Middle frontal gyrus (tissue), 1 donor: ENCODE measurements around the gene SPATC1L.

ENCODE experiments used
- DNase-seq: peaks from one replicate; pipeline ENCODE4 v3.0.0-alpha.2; 2015; ENCODE audit warnings: low spot score; ENCODE audit errors: extremely low spot score

The SPATC1L gene

GRCh38 chr21:46165098-46165497 lies 19.2 kb downstream of the SPATC1L start:
- no peak for DNase-seq

GRCh38 chr21:46163380-46163779 lies 20.9 kb downstream of the SPATC1L start:
- DNase-seq: no peak

- DNase-seq: no peak
These were observed 22.3 kb downstream of the SPATC1L start for GRCh38 chr21:46161633-46162592.

- no peak for DNase-seq
These were observed 23.2 kb downstream of the SPATC1L start for GRCh38 chr21:46160907-46161632.

GRCh38 chr21:46160657-46160906 lies 23.7 kb downstream of the SPATC1L start:
- DNase-seq: no peak

- DNase-seq: no peak
These were observed 24.2 kb downstream of the SPATC1L start for GRCh38 chr21:46159841-46160656.

GRCh38 chr21:46159390-46159789 lies 24.9 kb downstream of the SPATC1L start:
- no peak for DNase-seq

GRCh38 chr21:46158666-46159300 lies 25.5 kb downstream of the SPATC1L start:
- no peak for DNase-seq

GRCh38 chr21:46157987-46158451 lies 26.2 kb downstream of the SPATC1L start:
- no peak for DNase-seq

GRCh38 chr21:46157396-46157986 lies 26.8 kb downstream of the SPATC1L start:
- DNase-seq: no peak

GRCh38 chr21:46156678-46157077 lies 27.6 kb downstream of the SPATC1L start:
- no peak for DNase-seq

GRCh38 chr21:46156378-46156645 lies 27.9 kb downstream of the SPATC1L start:
- DNase-seq: no peak

- DNase-seq: no peak
These were observed 28.5 kb downstream of the SPATC1L start, which contains the start of gene FTCD for GRCh38 chr21:46155514-46156377. FTCD (minus strand) TSS chr21:46155579; CDS start chr21:46155523, 56 bp downstream.

- DNase-seq: no peak
These were observed 29.2 kb downstream of the SPATC1L start for GRCh38 chr21:46154955-46155513.

GRCh38 chr21:46154155-46154954 lies 29.9 kb downstream of the SPATC1L start:
- DNase-seq: no peak

GRCh38 chr21:46153247-46154154 lies 30.8 kb downstream of the SPATC1L start:
- no peak for DNase-seq

GRCh38 chr21:46152927-46153246 lies 31.4 kb downstream of the SPATC1L start:
- DNase-seq: no peak
